ENCODE results near the gene SIAH1.

DNA sequence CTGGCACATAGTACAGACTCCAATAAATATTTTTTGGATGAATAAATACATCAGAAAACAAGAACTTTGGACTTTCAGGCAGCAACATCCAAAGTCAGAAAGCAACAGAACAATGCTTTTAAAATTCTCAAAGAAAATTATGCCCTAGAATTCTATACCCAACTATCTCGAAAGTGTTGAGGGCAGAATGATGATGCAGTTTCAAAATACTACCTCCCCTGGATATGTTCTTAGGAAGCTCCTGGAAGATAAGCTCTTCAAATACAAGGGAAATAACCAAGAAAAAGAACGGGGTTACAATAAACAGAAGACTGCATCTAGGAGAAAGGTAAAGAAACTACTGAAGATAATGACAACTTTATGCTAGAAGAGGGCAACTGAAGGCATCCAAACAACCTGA, 11.0 kb downstream of the SIAH1 start:
- no peak for TF ChIP-seq EZH2 (IDR thresholded peaks at IDR 0.05; ENCODE audit: insufficient read depth, poor library complexity, severe bottlenecking)
- no peak for TF ChIP-seq EZH2phosphoT487 (IDR thresholded peaks at IDR 0.05; ENCODE audit: insufficient read depth, low read depth)
